Panc1 (cell line): Measurements from ENCODE around the gene RGMA.

Experiments used
- POLR2AphosphoS5 ChIP-seq: IDR thresholded peaks from 2 replicates; pipeline ENCODE4 v1.6.1; 2012; ENCODE audit warnings: mild to moderate bottlenecking, low read depth, low read length, moderate library complexity
- REST ChIP-seq, 2 experiments: IDR thresholded peaks; 2 replicates each; pipeline ENCODE4 v1.6.1; 2011 to 2012; ENCODE audit warnings: low read depth in 2 of 2, control low read depth in 1 of 2, low read length in 1 of 2, mild to moderate bottlenecking in 1 of 2, moderate library complexity in 1 of 2; ENCODE audit not compliant: insufficient read depth in 1 of 2
- TCF7L2 ChIP-seq: IDR thresholded peaks from 2 replicates; pipeline ENCODE4 v1.6.1; 2011; ENCODE audit warnings: mild to moderate bottlenecking, low read depth, low read length, inconsistent platforms
- TF ChIP-seq, protein P1 (sequence below): fragments of 450-650 bp; IDR thresholded peaks from 2 replicates; pipeline ENCODE4 v1.5.1; 2017; ENCODE audit warnings: mild to moderate bottlenecking

- TF ChIP-seq, protein P1, sequence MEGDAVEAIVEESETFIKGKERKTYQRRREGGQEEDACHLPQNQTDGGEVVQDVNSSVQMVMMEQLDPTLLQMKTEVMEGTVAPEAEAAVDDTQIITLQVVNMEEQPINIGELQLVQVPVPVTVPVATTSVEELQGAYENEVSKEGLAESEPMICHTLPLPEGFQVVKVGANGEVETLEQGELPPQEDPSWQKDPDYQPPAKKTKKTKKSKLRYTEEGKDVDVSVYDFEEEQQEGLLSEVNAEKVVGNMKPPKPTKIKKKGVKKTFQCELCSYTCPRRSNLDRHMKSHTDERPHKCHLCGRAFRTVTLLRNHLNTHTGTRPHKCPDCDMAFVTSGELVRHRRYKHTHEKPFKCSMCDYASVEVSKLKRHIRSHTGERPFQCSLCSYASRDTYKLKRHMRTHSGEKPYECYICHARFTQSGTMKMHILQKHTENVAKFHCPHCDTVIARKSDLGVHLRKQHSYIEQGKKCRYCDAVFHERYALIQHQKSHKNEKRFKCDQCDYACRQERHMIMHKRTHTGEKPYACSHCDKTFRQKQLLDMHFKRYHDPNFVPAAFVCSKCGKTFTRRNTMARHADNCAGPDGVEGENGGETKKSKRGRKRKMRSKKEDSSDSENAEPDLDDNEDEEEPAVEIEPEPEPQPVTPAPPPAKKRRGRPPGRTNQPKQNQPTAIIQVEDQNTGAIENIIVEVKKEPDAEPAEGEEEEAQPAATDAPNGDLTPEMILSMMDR: no peak
- TF ChIP-seq POLR2AphosphoS5: no peak
- TF ChIP-seq REST (IDR thresholded peaks at IDR 0.05; ENCODE audit: insufficient read depth in 1 of 2, low read depth in 2 of 2, low read length in 1 of 2): no peak
- no peak for TF ChIP-seq TCF7L2
Observed at GRCh38 chr15:93121107-93121506, 32.1 kb upstream of the RGMA start.
